Measurements from ENCODE around the gene ADCY9. TPM values are rescaled to one million over a fixed set of nuclear protein-coding genes. Genes with fewer than 3 reads are reported as not detected.

ADCY9 gene
- total RNA-seq, 1 donor from 2014 or later, result 30.4 TPM

- TF ChIP-seq CTCF (IDR thresholded peaks at IDR 0.05; ENCODE audit: partially characterized antibody, unreplicated experiment), result peak; percentile 88
- H3K4me1 Mint-ChIP-seq (ENCODE audit: low read depth, unreplicated experiment), result no peaks in the 10 kb centered on the region
- peak; percentile 83 for DNase-seq
- peaks cover 10% of the 10 kb centered on the region for H3K36me3 Mint-ChIP-seq (ENCODE audit: unreplicated experiment)
- H3K9me3 Mint-ChIP-seq (ENCODE audit: unreplicated experiment), result peaks cover 2% of the 10 kb centered on the region
- H3K27me3 Mint-ChIP-seq (ENCODE audit: unreplicated experiment), result peaks cover 2% of the 10 kb centered on the region
- no peak overlapping the region for H3K4me3 Mint-ChIP-seq (ENCODE audit: unreplicated experiment)
- no peak overlapping the region for H3K27ac Mint-ChIP-seq (ENCODE audit: unreplicated experiment)
Measured at GRCh38 chr16:3938843-3939624, 177.2 kb downstream of the ADCY9 start.

- TF ChIP-seq CTCF (IDR thresholded peaks at IDR 0.05; ENCODE audit: partially characterized antibody, unreplicated experiment), result no peak
- Mint-ChIP-seq H3K27me3 (ENCODE audit: unreplicated experiment) (peaks cover 2% of the 10 kb centered on the region), H3K9me3 (ENCODE audit: unreplicated experiment) (peaks cover 2% of the 10 kb centered on the region), H3K4me1 (ENCODE audit: low read depth, unreplicated experiment) (no peaks in the 10 kb centered on the region), H3K4me3 (ENCODE audit: unreplicated experiment) (no peak overlapping the region), H3K36me3 (ENCODE audit: unreplicated experiment) (peaks cover 9% of the 10 kb centered on the region), H3K27ac (ENCODE audit: unreplicated experiment) (no peak overlapping the region)
- no peak for DNase-seq
Measured at GRCh38 chr16:3938471-3938842, 177.8 kb downstream of the ADCY9 start.

GRCh38 chr16:3937066-3937875 is 179.0 kb downstream of the ADCY9 start:
- peaks cover 2% of the 10 kb centered on the region for H3K9me3 Mint-ChIP-seq (ENCODE audit: unreplicated experiment)
- peaks cover 2% of the 10 kb centered on the region for H3K27me3 Mint-ChIP-seq (ENCODE audit: unreplicated experiment)
- peaks cover 3% of the 10 kb centered on the region for H3K36me3 Mint-ChIP-seq (ENCODE audit: unreplicated experiment)
- DNase-seq, result no peak
- TF ChIP-seq CTCF (IDR thresholded peaks at IDR 0.05; ENCODE audit: partially characterized antibody, unreplicated experiment), result no peak
- H3K27ac Mint-ChIP-seq (ENCODE audit: unreplicated experiment), result no peak overlapping the region
- no peaks in the 10 kb centered on the region for H3K4me1 Mint-ChIP-seq (ENCODE audit: low read depth, unreplicated experiment)
- no peak overlapping the region for H3K4me3 Mint-ChIP-seq (ENCODE audit: unreplicated experiment)

GRCh38 chr16:3935921-3936320 is 180.3 kb downstream of the ADCY9 start:
- H3K27ac Mint-ChIP-seq (ENCODE audit: unreplicated experiment), result no peak overlapping the region
- no peak overlapping the region for H3K4me3 Mint-ChIP-seq (ENCODE audit: unreplicated experiment)

More at GRCh38 chr16:3935921-3936320, 180.3 kb downstream of the ADCY9 start:
- Mint-ChIP-seq H3K36me3 (ENCODE audit: unreplicated experiment) (no peaks in the 10 kb centered on the region), H3K9me3 (ENCODE audit: unreplicated experiment) (no peaks in the 10 kb centered on the region), H3K4me1 (ENCODE audit: low read depth, unreplicated experiment) (no peaks in the 10 kb centered on the region), H3K27me3 (ENCODE audit: unreplicated experiment) (no peaks in the 10 kb centered on the region)
- DNase-seq, result no peak
- TF ChIP-seq CTCF (IDR thresholded peaks at IDR 0.05; ENCODE audit: partially characterized antibody, unreplicated experiment), result no peak
